Measurements from ENCODE around the gene CCDC106.

CCDC106 gene

GRCh38 chr19:55678121-55678671 lies 30.2 kb downstream of the CCDC106 start:
- no peak for DNase-seq
- Histone ChIP-seq H4K8ac (ENCODE audit: low read depth, low read length) (no peak overlapping the region), H4K5ac (ENCODE audit: low read length) (no peak overlapping the region), H2BK15ac (replicated peaks; ENCODE audit: low read depth) (no peak overlapping the region), H3K27ac (ENCODE audit: low read depth, low read length) (no peak overlapping the region), H3K56ac (ENCODE audit: low read length) (no peak overlapping the region), H3K4me1 (ENCODE audit: control insufficient read depth, low read depth, low read length) (peaks cover 2% of the 10 kb centered on the region), H3K9ac (ENCODE audit: low read length) (no peak overlapping the region), H3K4me2 (ENCODE audit: low read length) (no peak overlapping the region), H3K18ac (ENCODE audit: low read length) (no peak overlapping the region), H3K27me3 (ENCODE audit: insufficient read depth, low read length, poor library complexity) (no peaks in the 10 kb centered on the region), H3K4ac (ENCODE audit: low read depth, low read length) (no peak overlapping the region), H3K23ac (ENCODE audit: low read length) (no peak overlapping the region), H2AK5ac (ENCODE audit: low read length) (no peak overlapping the region), H3K79me2 (ENCODE audit: control insufficient read depth, insufficient read depth, low read length) (peaks cover 41% of the 10 kb centered on the region), H3K4me3 (ENCODE audit: low read length) (no peak overlapping the region), H2BK5ac (ENCODE audit: low read length) (no peak overlapping the region), H3K79me1 (ENCODE audit: low read length) (peaks cover 25% of the 10 kb centered on the region), H2BK120ac (ENCODE audit: low read depth, low read length) (no peak overlapping the region), H3K36me3 (ENCODE audit: control insufficient read depth, insufficient read depth, low read length) (peaks cover 5% of the 10 kb centered on the region)
- no CpG with 5 or more reads among the region's 21 CpGs for WGBS (ENCODE audit: extremely low coverage, insufficient coverage, low lambda C conversion rate)

GRCh38 chr19:55679343-55680257 lies 31.6 kb downstream of the CCDC106 start:
- Histone ChIP-seq H2BK5ac (ENCODE audit: low read length) (no peak overlapping the region), H2BK15ac (replicated peaks; ENCODE audit: low read depth) (no peak overlapping the region), H4K8ac (ENCODE audit: low read depth, low read length) (no peak overlapping the region), H2AK5ac (ENCODE audit: low read length) (no peak overlapping the region), H3K27ac (ENCODE audit: low read depth, low read length) (no peak overlapping the region), H3K79me2 (ENCODE audit: control insufficient read depth, insufficient read depth, low read length) (peaks cover 36% of the 10 kb centered on the region), H3K36me3 (ENCODE audit: control insufficient read depth, insufficient read depth, low read length) (peaks cover 5% of the 10 kb centered on the region), H4K5ac (ENCODE audit: low read length) (no peak overlapping the region), H3K56ac (ENCODE audit: low read length) (no peak overlapping the region), H3K9ac (ENCODE audit: low read length) (no peak overlapping the region), H3K4me1 (ENCODE audit: control insufficient read depth, low read depth, low read length) (peaks cover 2% of the 10 kb centered on the region), H3K4me3 (ENCODE audit: low read length) (no peak overlapping the region), H2BK120ac (ENCODE audit: low read depth, low read length) (no peak overlapping the region), H3K23ac (ENCODE audit: low read length) (no peak overlapping the region), H3K18ac (ENCODE audit: low read length) (no peak overlapping the region), H3K4me2 (ENCODE audit: low read length) (no peak overlapping the region), H3K27me3 (ENCODE audit: insufficient read depth, low read length, poor library complexity) (no peaks in the 10 kb centered on the region), H3K79me1 (ENCODE audit: low read length) (peaks cover 28% of the 10 kb centered on the region), H3K4ac (ENCODE audit: low read depth, low read length) (no peak overlapping the region)
- DNase-seq, result no peak
- no CpG with 5 or more reads among the region's 24 CpGs for WGBS (ENCODE audit: extremely low coverage, insufficient coverage, low lambda C conversion rate)

GRCh38 chr19:55680339-55681130 lies 32.5 kb downstream of the CCDC106 start:
- Histone ChIP-seq H4K8ac (ENCODE audit: low read depth, low read length) (no peak overlapping the region), H3K27ac (ENCODE audit: low read depth, low read length) (no peak overlapping the region), H3K79me2 (ENCODE audit: control insufficient read depth, insufficient read depth, low read length) (peaks cover 32% of the 10 kb centered on the region), H2BK5ac (ENCODE audit: low read length) (no peak overlapping the region), H3K4me1 (ENCODE audit: control insufficient read depth, low read depth, low read length) (peaks cover 2% of the 10 kb centered on the region), H2BK120ac (ENCODE audit: low read depth, low read length) (no peak overlapping the region), H4K5ac (ENCODE audit: low read length) (no peak overlapping the region), H3K56ac (ENCODE audit: low read length) (no peak overlapping the region), H2BK15ac (replicated peaks; ENCODE audit: low read depth) (no peak overlapping the region), H3K79me1 (ENCODE audit: low read length) (peaks cover 32% of the 10 kb centered on the region), H3K4me2 (ENCODE audit: low read length) (no peak overlapping the region), H3K9ac (ENCODE audit: low read length) (no peak overlapping the region), H3K4me3 (ENCODE audit: low read length) (no peak overlapping the region), H3K4ac (ENCODE audit: low read depth, low read length) (no peak overlapping the region), H2AK5ac (ENCODE audit: low read length) (no peak overlapping the region), H3K27me3 (ENCODE audit: insufficient read depth, low read length, poor library complexity) (no peaks in the 10 kb centered on the region), H3K23ac (ENCODE audit: low read length) (no peak overlapping the region), H3K36me3 (ENCODE audit: control insufficient read depth, insufficient read depth, low read length) (peaks cover 5% of the 10 kb centered on the region), H3K18ac (ENCODE audit: low read length) (no peak overlapping the region)
- no CpG with 5 or more reads among the region's 20 CpGs for WGBS (ENCODE audit: extremely low coverage, insufficient coverage, low lambda C conversion rate)
- no peak for DNase-seq

GRCh38 chr19:55681131-55682092 lies 33.4 kb downstream of the CCDC106 start:
- no peak overlapping the region for H2BK15ac ChIP-seq (replicated peaks; ENCODE audit: low read depth)
- no peak overlapping the region for H3K4me3 ChIP-seq (ENCODE audit: low read length)
- H3K4me1 ChIP-seq (ENCODE audit: control insufficient read depth, low read depth, low read length), result peaks cover 2% of the 10 kb centered on the region
- no peaks in the 10 kb centered on the region for H3K27me3 ChIP-seq (ENCODE audit: insufficient read depth, low read length, poor library complexity)
- peaks cover 5% of the 10 kb centered on the region for H3K36me3 ChIP-seq (ENCODE audit: control insufficient read depth, insufficient read depth, low read length)
- no peak overlapping the region for H3K4ac ChIP-seq (ENCODE audit: low read depth, low read length)
- H3K56ac ChIP-seq (ENCODE audit: low read length), result no peak overlapping the region
- H3K27ac ChIP-seq (ENCODE audit: low read depth, low read length), result no peak overlapping the region
- WGBS (ENCODE audit: extremely low coverage, insufficient coverage, low lambda C conversion rate), result no CpG with 5 or more reads among the region's 9 CpGs
- peaks cover 29% of the 10 kb centered on the region for H3K79me1 ChIP-seq (ENCODE audit: low read length)
- H4K8ac ChIP-seq (ENCODE audit: low read depth, low read length), result no peak overlapping the region
- no peak for DNase-seq
- no peak overlapping the region for H3K9ac ChIP-seq (ENCODE audit: low read length)
- H3K79me2 ChIP-seq (ENCODE audit: control insufficient read depth, insufficient read depth, low read length), result peaks cover 24% of the 10 kb centered on the region
- no peak overlapping the region for H2BK5ac ChIP-seq (ENCODE audit: low read length)
- no peak overlapping the region for H2BK120ac ChIP-seq (ENCODE audit: low read depth, low read length)
- H3K4me2 ChIP-seq (ENCODE audit: low read length), result no peak overlapping the region
- no peak overlapping the region for H4K5ac ChIP-seq (ENCODE audit: low read length)
- H3K18ac ChIP-seq (ENCODE audit: low read length), result no peak overlapping the region
- no peak overlapping the region for H3K23ac ChIP-seq (ENCODE audit: low read length)
- no peak overlapping the region for H2AK5ac ChIP-seq (ENCODE audit: low read length)

Measured in mesendoderm (in vitro differentiated cells).